Kidney (tissue), 14 donors: Measurements from ENCODE around the gene C19orf47. TPM values are rescaled to one million over a fixed set of nuclear protein-coding genes. Genes with fewer than 3 reads are reported as not detected.

Source experiments
- DNase-seq, 5 donors: peaks; one replicate each; pipeline ENCODE4 v3.0.0-alpha.2; 2013 to 2020
- FAIRE-seq: peaks from 2 replicates; lab custom pipeline; 2012; peaks lifted over from hg19 to GRCh38; lab: Jason Lieb, UNC
- H3K27ac ChIP-seq, 2 donors: one replicate each; pipeline ENCODE4 v1.7.0; 2013; ENCODE audit warnings: low read depth in 2 of 2, low read length in 2 of 2, inconsistent platforms in 1 of 2
- H3K27me3 ChIP-seq: one replicate; pipeline ENCODE4 v1.7.1; 2013; ENCODE audit warnings: low read length, inconsistent platforms; ENCODE audit not compliant: control insufficient read depth, insufficient read depth
- H3K36me3 ChIP-seq, 3 donors: one replicate each; pipeline versions ENCODE4 v1.7.0 to v1.7.1; 2013; ENCODE audit warnings: low read length in 3 of 3, control low read depth in 1 of 3, inconsistent platforms in 1 of 3; ENCODE audit not compliant: insufficient read depth in 3 of 3, control insufficient read depth in 2 of 3
- H3K4me1 ChIP-seq, 3 donors: one replicate each; pipeline versions ENCODE4 v1.7.0 to v1.7.1; 2013; ENCODE audit warnings: low read length in 3 of 3, inconsistent platforms in 1 of 3, low read depth in 1 of 3; ENCODE audit not compliant: control insufficient read depth in 2 of 3, insufficient read depth in 2 of 3
- H3K4me3 ChIP-seq, 3 donors: one replicate each; pipeline versions ENCODE4 v1.7.0 to v1.8.1; 2013; ENCODE audit warnings: low read length in 3 of 3, control low read depth in 1 of 3, inconsistent platforms in 1 of 3
- H3K9ac ChIP-seq, 3 donors: one replicate each; pipeline versions ENCODE4 v1.7.0 to v1.7.1; 2013; ENCODE audit warnings: low read length in 3 of 3, control low read depth in 1 of 3, inconsistent platforms in 1 of 3
- H3K9me3 ChIP-seq, 3 donors: one replicate each; pipeline versions ENCODE4 v1.7.0 to v1.7.1; 2013; ENCODE audit warnings: low read length in 3 of 3, control low read depth in 1 of 3, inconsistent platforms in 1 of 3; ENCODE audit not compliant: control insufficient read depth in 2 of 3, insufficient read depth in 1 of 3
- intact Hi-C: fragments of 100-400 bp; cut with DNase I; formaldehyde crosslinking; loops from one replicate; pipeline ENCODE4 v1.11.1; 2022
- polyA plus RNA-seq: library from polyadenylated mRNA; stranded (reverse); fragments of 350-450 nt; fragmentation: Illumina TruSeq; extraction: RNeasy Lipid Tissue Mini Kit (QIAGEN cat#74804); gene quantifications from one replicate; pipeline ENCODE4 v1.2.3, GENCODE V29; 2014; ENCODE audit warnings: low read depth, low replicate concordance; ENCODE audit not compliant: insufficient read depth
- total RNA-seq: library from RNA; stranded (reverse); fragmentation: NEBNext Ultra II Directional; extraction: Animal tissue kit (Norgen Biotek cat#: 25700); gene quantifications from one replicate; pipeline ENCODE4 v1.2.1, GENCODE V29; 2021
- TF ChIP-seq, protein P1 (sequence below): IDR thresholded peaks from 3 replicates; pipeline ENCODE4 v1.5.1; 2012; ENCODE audit warnings: mild to moderate bottlenecking, moderate library complexity, borderline replicate concordance; ENCODE audit not compliant: insufficient read depth; ENCODE audit errors: extremely low read depth
- donor health status: control.
- donor health status: control.
- donor health status: control.
- donor health status: control.
- donor health status: control.
- donor health status: DM: yes; HTN: yes; CAD: no.
- donor health status: Normal renal cell carcinoma (clear cell type).

The C19orf47 gene
- total and polyA plus RNA-seq, 2 donors from 2014 or later = 12.9 to 13.0 TPM

GRCh38 chr19:40365010-40365409 is 16.8 kb upstream of the C19orf47 start:
- intact Hi-C loops = no loop called here
- Histone ChIP-seq H3K27ac (no peak overlapping the region), H3K9ac (peak overlapping the region in 1 of 3 donors; percentile 46), H3K4me3 (peak overlapping the region in 1 of 3 donors; percentile 43), H3K4me1 (no peaks in the 10 kb centered on the region), H3K9me3 (no peaks in the 10 kb centered on the region), H3K36me3 (no peaks in the 10 kb centered on the region), H3K27me3 (no peaks in the 10 kb centered on the region)
- FAIRE-seq = no peak
- TF ChIP-seq, protein P1, sequence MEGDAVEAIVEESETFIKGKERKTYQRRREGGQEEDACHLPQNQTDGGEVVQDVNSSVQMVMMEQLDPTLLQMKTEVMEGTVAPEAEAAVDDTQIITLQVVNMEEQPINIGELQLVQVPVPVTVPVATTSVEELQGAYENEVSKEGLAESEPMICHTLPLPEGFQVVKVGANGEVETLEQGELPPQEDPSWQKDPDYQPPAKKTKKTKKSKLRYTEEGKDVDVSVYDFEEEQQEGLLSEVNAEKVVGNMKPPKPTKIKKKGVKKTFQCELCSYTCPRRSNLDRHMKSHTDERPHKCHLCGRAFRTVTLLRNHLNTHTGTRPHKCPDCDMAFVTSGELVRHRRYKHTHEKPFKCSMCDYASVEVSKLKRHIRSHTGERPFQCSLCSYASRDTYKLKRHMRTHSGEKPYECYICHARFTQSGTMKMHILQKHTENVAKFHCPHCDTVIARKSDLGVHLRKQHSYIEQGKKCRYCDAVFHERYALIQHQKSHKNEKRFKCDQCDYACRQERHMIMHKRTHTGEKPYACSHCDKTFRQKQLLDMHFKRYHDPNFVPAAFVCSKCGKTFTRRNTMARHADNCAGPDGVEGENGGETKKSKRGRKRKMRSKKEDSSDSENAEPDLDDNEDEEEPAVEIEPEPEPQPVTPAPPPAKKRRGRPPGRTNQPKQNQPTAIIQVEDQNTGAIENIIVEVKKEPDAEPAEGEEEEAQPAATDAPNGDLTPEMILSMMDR = no peak
- no peak for DNase-seq

GRCh38 chr19:40363069-40363468 is 14.9 kb upstream of the C19orf47 start:
- H3K27ac ChIP-seq = no peak overlapping the region
- no peaks in the 10 kb centered on the region for H3K27me3 ChIP-seq
- H3K4me1 ChIP-seq = no peaks in the 10 kb centered on the region
- H3K4me3 ChIP-seq = no peak overlapping the region
- H3K9me3 ChIP-seq = no peaks in the 10 kb centered on the region
- intact Hi-C loops = no loop called here
- TF ChIP-seq, protein P1 = no peak
- no peak for DNase-seq
- H3K36me3 ChIP-seq = peaks cover 0 to 4% (median 0%) of the 10 kb centered on the region in 3 donors
- no peak for FAIRE-seq
- H3K9ac ChIP-seq = no peak overlapping the region

DNA sequence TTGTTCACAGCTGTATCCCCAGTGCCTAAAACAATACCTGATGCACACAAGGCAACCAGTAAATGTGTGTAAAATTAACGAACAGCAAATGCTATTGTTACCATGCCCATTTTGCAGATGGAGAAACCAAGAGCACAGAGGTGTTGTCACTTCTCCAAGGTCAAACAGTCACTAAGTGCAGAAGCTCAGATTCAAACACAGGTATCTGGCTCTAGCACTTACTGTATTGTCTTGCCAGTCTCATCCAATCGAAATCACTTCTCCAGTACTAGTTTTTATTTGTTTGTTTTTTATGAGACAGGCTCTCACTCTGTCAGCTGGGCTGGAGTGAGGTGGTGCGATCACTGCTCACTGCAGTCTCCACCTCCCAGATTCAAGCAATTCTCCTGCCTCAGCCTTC is 14.0 kb upstream of the C19orf47 start:
- Histone ChIP-seq H3K27ac (no peak overlapping the region), H3K36me3 (peaks cover 0 to 4% (median 0%) of the 10 kb centered on the region in 3 donors), H3K9ac (no peak overlapping the region), H3K4me3 (no peak overlapping the region), H3K27me3 (no peaks in the 10 kb centered on the region), H3K9me3 (no peaks in the 10 kb centered on the region), H3K4me1 (no peaks in the 10 kb centered on the region)
- TF ChIP-seq, protein P1 = no peak
- DNase-seq = no peak
- no peak for FAIRE-seq
- intact Hi-C loops = no loop called here

DNA sequence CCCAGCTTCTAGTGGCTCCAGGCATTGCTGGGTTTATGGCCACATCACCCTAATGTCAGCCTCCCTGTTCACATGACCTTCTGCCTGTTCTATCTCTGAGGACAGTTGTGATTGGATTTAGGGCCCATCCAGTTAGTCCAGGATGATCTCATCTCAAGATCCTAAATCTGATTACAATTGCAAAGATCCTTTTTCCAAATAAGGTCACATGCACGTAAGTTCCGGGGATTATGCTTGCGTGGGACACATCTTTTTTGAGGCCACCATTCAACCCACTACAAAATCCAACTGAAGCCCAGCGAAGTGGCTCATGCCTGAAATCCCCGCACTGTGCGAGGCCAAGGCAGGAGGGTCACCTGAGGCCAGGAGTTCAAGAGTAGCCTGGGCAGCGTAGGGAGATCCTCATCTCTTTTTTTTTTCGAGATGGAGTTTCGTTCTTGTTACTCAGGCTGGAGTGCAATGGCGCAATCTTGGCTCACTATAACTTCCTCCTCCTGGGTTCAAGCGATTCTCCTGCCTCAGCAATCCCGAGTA is 12.6 kb upstream of the C19orf47 start:
- H3K4me3 ChIP-seq = no peak overlapping the region
- no peak for FAIRE-seq
- intact Hi-C loops = no loop called here
- no peak overlapping the region for H3K27ac ChIP-seq
- TF ChIP-seq, protein P1 = no peak
- H3K9me3 ChIP-seq = no peaks in the 10 kb centered on the region
- no peak overlapping the region for H3K9ac ChIP-seq
- no peaks in the 10 kb centered on the region for H3K27me3 ChIP-seq
- peaks cover 0 to 4% (median 0%) of the 10 kb centered on the region in 3 donors for H3K36me3 ChIP-seq
- no peak for DNase-seq
- H3K4me1 ChIP-seq = no peaks in the 10 kb centered on the region
